Activated naive CD4-positive, alpha-beta T cell treated with anti-CD3 and anti-CD28 coated beads, Interleukin-2, amount 50 U/mL, for 72 hours (primary cell): ENCODE results near the gene CABLES2. TPM values are rescaled to one million over a fixed set of nuclear protein-coding genes. Genes with fewer than 3 reads are reported as not detected.

Source experiments
- ATAC-seq, 2 donors: fragments of 150-1000 bp; cut with Tn5 transposase; 2 replicates each; pipeline ENCODE4 v1.10.0; 2021; ENCODE audit warnings: mild to moderate bottlenecking in 2 of 2, moderate library complexity in 2 of 2
- DNase-seq, 2 donors: peaks; one replicate each; pipeline ENCODE4 v3.0.0; 2021 to 2022; ENCODE audit warnings: low spot score in 2 of 2
- H3K27ac Mint-ChIP-seq, 2 donors: one replicate each; pipeline ENCODE4 v1.8.0; 2022; ENCODE audit warnings: mild to moderate bottlenecking in 2 of 2, mixed read lengths in 2 of 2
- H3K36me3 Mint-ChIP-seq, 2 donors: one replicate each; pipeline ENCODE4 v1.8.0; 2022; ENCODE audit warnings: mixed read lengths in 2 of 2
- H3K9me3 Mint-ChIP-seq, 2 donors: one replicate each; pipeline ENCODE4 v1.8.0; 2022; ENCODE audit warnings: mixed read lengths in 2 of 2
- total RNA-seq, 2 donors: library from RNA; stranded (reverse); gene quantifications; one replicate each; pipeline ENCODE4 v1.2.3, GENCODE V29; 2022

CABLES2 gene
- total RNA-seq, 2 donors from 2014 or later: 5.8 to 6.4 TPM

GRCh38 chr20:62344782-62345181 lies 62.3 kb downstream of the CABLES2 start:
- Mint-ChIP-seq H3K36me3 (peaks cover 5 to 6% of the 10 kb centered on the region in 2 donors), H3K27ac (no peak overlapping the region), H3K9me3 (peaks cover 8 to 9% of the 10 kb centered on the region in 2 donors)
- DNase-seq (no peak), ATAC-seq (no peak)

- ATAC-seq: no peak
- DNase-seq: no peak
- H3K27ac Mint-ChIP-seq: no peak overlapping the region
- peaks cover 5 to 6% of the 10 kb centered on the region in 2 donors for H3K36me3 Mint-ChIP-seq
- H3K9me3 Mint-ChIP-seq: peaks cover 4 to 5% of the 10 kb centered on the region in 2 donors
Measured at GRCh38 chr20:62344092-62344491, 63.0 kb downstream of the CABLES2 start.

- no peaks in the 10 kb centered on the region for H3K36me3 Mint-ChIP-seq
- no peaks in the 10 kb centered on the region for H3K9me3 Mint-ChIP-seq
- DNase-seq (no peak), ATAC-seq (no peak)
- H3K27ac Mint-ChIP-seq: no peak overlapping the region
Measured at GRCh38 chr20:62342910-62343309, 64.2 kb downstream of the CABLES2 start.

- Mint-ChIP-seq H3K36me3 (no peaks in the 10 kb centered on the region), H3K9me3 (no peaks in the 10 kb centered on the region), H3K27ac (no peak overlapping the region)
- DNase-seq (no peak), ATAC-seq (no peak)
Measured at GRCh38 chr20:62339647-62340062, 67.4 kb downstream of the CABLES2 start.

Other genes starting within 250 kb of the CABLES2 start
- 10 to 100 TPM; 33.9 to 39.5 TPM for gene MTG2, start 224.3 kb downstream of the CABLES2 start, total RNA-seq
- not detected for gene HRH3, start 187.0 kb downstream of the CABLES2 start, total RNA-seq
- 10 to 100 TPM; 30.0 to 49.5 TPM for gene OSBPL2, start 168.8 kb downstream of the CABLES2 start, total RNA-seq
- gene ADRM1, start 104.3 kb downstream of the CABLES2 start, total RNA-seq: 10 to 100 TPM; 92.6 to 93.6 TPM
- gene LAMA5, start 40.0 kb downstream of the CABLES2 start, total RNA-seq: under 1 TPM; 0.36 to 0.95 TPM
- 1,000 to 10,000 TPM; 2,243 to 2,653 TPM for gene RPS21, start 20.2 kb downstream of the CABLES2 start, total RNA-seq
- gene RBBP8NL, start 20.3 kb upstream of the CABLES2 start, total RNA-seq: not detected
- not detected for gene GATA5, start 68.7 kb upstream of the CABLES2 start, total RNA-seq
- gene SLCO4A1, start 235.2 kb upstream of the CABLES2 start, total RNA-seq: 10 to 100 TPM; 39.3 to 44.4 TPM